Mesothelial cell of epicardium (in vitro differentiated cells): ENCODE results near the gene CNIH3. TPM values are rescaled to one million over a fixed set of nuclear protein-coding genes. Genes with fewer than 3 reads are reported as not detected.

ENCODE experiments used
- DNase-seq, 2 experiments: peaks; one replicate each; pipeline ENCODE4 v3.0.0; 2021; ENCODE audit warnings: low spot score in 2 of 2; ENCODE audit not compliant: unreplicated experiment in 2 of 2
- H3K27ac Mint-ChIP-seq: 2 replicates; pipeline ENCODE4 v1.8.0; 2021; ENCODE audit warnings: mixed read lengths
- H3K27me3 Mint-ChIP-seq: 2 replicates; pipeline ENCODE4 v1.8.0; 2021; ENCODE audit warnings: low read depth, mixed read lengths
- H3K36me3 Mint-ChIP-seq: 2 replicates; pipeline ENCODE4 v1.8.0; 2021; ENCODE audit warnings: mixed read lengths
- H3K4me1 Mint-ChIP-seq: 2 replicates; pipeline ENCODE4 v1.8.0; 2021; ENCODE audit warnings: mixed read lengths
- H3K4me3 Mint-ChIP-seq: 2 replicates; pipeline ENCODE4 v1.8.0; 2021; ENCODE audit warnings: mild to moderate bottlenecking, moderate library complexity, mixed read lengths
- H3K9me3 Mint-ChIP-seq: 2 replicates; pipeline ENCODE4 v1.8.0; 2021; ENCODE audit warnings: mixed read lengths
- CTCF ChIP-seq: fragments of 200-600 bp; sonication (generic); IDR thresholded peaks from one replicate; pipeline ENCODE4 v1.5.0; 2021; ENCODE audit warnings: antibody characterized with exemption; ENCODE audit not compliant: unreplicated experiment
- total RNA-seq: library from RNA; stranded (reverse); gene quantifications from 3 replicates; pipeline ENCODE4 v1.2.1, GENCODE V29; 2021

The CNIH3 gene
- total RNA-seq, 1 donor from 2014 or later, result 8.3 TPM

DNA sequence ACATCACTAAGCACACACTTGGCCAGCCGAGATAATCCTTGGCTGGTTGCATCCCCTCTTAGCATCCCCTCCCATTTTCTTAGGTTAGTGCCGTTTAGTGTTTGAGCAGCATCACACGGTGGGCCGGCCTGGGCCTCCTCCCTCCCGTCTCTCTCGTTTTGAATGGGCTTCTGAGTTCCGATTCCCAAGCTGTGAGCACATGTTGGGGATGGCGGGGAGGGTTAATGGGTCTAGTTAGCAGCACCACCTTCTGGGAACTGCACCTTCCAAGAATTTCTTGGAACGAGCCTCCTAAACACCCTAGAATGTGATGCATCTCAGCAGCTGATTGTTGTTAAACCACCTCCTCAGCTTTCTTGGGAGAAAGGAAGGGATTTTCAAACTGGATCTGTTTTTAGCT lies 73.3 kb downstream of the CNIH3 start:
- H3K27ac Mint-ChIP-seq, result no peak overlapping the region
- H3K4me3 Mint-ChIP-seq, result no peak overlapping the region
- H3K4me1 Mint-ChIP-seq, result peaks cover 9% of the 10 kb centered on the region
- DNase-seq, result no peak
- H3K36me3 Mint-ChIP-seq, result no peaks in the 10 kb centered on the region
- TF ChIP-seq CTCF, result no peak
- no peaks in the 10 kb centered on the region for H3K27me3 Mint-ChIP-seq
- H3K9me3 Mint-ChIP-seq, result peaks cover 3% of the 10 kb centered on the region

DNA sequence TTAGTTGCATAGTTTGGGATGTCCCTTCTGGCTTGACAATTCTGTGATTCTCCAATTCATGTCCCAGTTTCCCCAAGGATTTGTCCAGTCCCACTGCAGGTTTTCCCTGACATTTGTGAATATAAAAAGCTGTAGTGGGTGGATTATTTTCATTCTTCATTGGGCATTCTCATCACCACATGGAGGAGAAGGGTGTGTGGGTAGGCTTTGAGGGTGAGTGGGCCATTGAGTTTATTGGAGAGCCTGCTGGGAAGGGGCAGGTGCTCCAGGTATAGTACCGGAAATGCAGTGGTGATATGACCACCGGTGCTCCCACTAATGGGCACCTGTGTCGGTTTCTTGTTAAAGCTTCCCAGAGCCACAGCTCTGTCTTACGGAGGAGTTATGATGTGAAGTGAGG lies 74.5 kb downstream of the CNIH3 start:
- DNase-seq, result no peak
- H3K27ac Mint-ChIP-seq, result no peak overlapping the region
- H3K27me3 Mint-ChIP-seq, result no peaks in the 10 kb centered on the region
- no peaks in the 10 kb centered on the region for H3K4me1 Mint-ChIP-seq
- H3K36me3 Mint-ChIP-seq, result no peaks in the 10 kb centered on the region
- no peak for TF ChIP-seq CTCF
- no peak overlapping the region for H3K4me3 Mint-ChIP-seq
- peaks cover 3% of the 10 kb centered on the region for H3K9me3 Mint-ChIP-seq

DNA sequence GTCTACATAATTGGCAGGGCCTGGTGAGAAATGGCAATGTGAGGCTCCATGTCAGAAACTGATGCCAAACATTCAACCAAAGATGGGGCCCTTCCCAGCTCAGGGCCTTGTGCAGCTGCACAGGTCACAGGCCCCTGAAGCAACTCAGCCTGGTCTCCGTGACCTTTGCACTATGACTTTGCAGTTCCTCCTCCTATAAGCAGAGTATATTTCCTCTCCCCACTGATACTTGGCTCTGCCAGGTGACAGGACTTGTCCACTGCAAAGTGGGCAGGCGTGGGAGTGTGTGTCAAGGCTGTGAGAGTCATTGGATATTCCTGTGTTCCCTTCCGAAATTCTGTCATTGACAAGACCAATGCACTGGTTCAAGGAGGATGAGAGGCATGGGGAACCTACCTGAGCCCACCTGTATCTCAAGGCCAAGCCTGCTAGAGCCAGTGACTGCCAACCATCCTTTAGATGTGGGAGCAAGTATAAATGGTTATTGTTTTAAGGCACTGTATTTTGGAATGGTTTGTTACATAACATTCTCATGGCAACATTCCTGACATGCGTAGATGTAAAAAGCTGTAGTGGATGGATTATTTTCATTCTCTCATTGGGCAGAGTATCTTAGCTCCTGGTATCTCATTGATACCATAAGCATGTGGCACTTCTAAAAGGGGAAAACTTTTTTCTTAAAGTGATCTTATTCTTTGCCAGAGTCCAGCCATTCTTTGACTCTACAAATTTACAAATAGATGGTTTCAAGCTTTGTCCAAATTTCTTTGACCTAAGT lies 75.2 kb downstream of the CNIH3 start:
- H3K27me3 Mint-ChIP-seq, result no peaks in the 10 kb centered on the region
- no peak for DNase-seq
- no peaks in the 10 kb centered on the region for H3K4me1 Mint-ChIP-seq
- peaks cover 3% of the 10 kb centered on the region for H3K9me3 Mint-ChIP-seq
- TF ChIP-seq CTCF, result no peak
- no peak overlapping the region for H3K4me3 Mint-ChIP-seq
- no peak overlapping the region for H3K27ac Mint-ChIP-seq
- H3K36me3 Mint-ChIP-seq, result no peaks in the 10 kb centered on the region

- Mint-ChIP-seq H3K27me3 (no peaks in the 10 kb centered on the region), H3K9me3 (no peaks in the 10 kb centered on the region), H3K4me1 (no peaks in the 10 kb centered on the region), H3K4me3 (no peak overlapping the region), H3K36me3 (no peaks in the 10 kb centered on the region), H3K27ac (no peak overlapping the region)
- DNase-seq, result no peak
- TF ChIP-seq CTCF, result no peak
These were observed 78.9 kb downstream of the CNIH3 start for GRCh38 chr1:224694969-224695368.

GRCh38 chr1:224696021-224696420 lies 79.9 kb downstream of the CNIH3 start:
- H3K36me3 Mint-ChIP-seq, result no peaks in the 10 kb centered on the region
- no peak for DNase-seq
- H3K27me3 Mint-ChIP-seq, result no peaks in the 10 kb centered on the region
- no peaks in the 10 kb centered on the region for H3K9me3 Mint-ChIP-seq
- no peak overlapping the region for H3K4me3 Mint-ChIP-seq
- H3K27ac Mint-ChIP-seq, result no peak overlapping the region
- TF ChIP-seq CTCF, result no peak
- H3K4me1 Mint-ChIP-seq, result no peaks in the 10 kb centered on the region
